ENCODE results near the gene S100A11. TPM values are rescaled to one million over a fixed set of nuclear protein-coding genes. Genes with fewer than 3 reads are reported as not detected.

S100A11 gene
- total and polyA plus RNA-seq, 7 donors = 92.6 to 633 (median 156) TPM

DNA sequence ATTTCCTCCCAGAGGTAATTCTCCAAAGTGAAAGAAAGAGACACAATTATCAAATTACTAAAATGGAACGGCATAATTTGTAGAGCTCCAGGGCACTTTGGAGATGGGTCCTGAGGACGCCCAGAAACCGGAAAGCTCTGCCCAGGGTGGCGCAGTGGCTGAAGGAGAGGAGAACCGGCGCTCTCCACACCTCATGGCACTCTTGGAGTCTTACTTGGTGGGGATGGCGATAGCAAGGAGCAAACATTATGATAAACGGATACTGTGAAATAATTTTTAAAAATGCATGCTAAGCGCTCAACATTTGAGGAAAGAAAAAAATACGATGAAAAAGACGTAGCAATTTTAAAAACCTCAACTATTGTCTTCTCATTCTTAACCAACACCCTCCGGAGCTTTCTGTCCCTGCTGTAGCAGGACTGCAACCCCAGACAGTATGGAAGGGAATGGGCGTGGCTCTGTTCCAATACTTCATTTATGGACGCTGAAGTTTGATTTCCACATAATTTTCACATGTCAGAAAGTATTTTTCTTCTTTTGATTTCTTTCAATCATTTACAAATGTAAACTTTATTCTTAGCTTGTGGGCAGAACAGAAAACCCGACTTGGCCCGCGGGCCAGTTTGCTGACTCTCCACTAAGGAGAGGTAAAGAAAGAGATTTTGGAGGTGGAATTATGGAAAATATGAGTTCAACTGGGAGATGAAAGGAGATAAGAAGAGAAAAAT, 1.1 kb downstream of the S100A11 start:
- DNase-seq = no peak
- intact Hi-C loops (cut with DNase I) = loop anchor here (1.0 kb wide), 1 partner anchor 12 kb away; no protein-coding TSS in a partner anchor
- H3K36me3 ChIP-seq = peaks cover 0 to 30% (median 25%) of the 10 kb centered on the region in 4 donors
- no peaks in the 10 kb centered on the region for H3K27me3 ChIP-seq
- TF ChIP-seq, protein P1, sequence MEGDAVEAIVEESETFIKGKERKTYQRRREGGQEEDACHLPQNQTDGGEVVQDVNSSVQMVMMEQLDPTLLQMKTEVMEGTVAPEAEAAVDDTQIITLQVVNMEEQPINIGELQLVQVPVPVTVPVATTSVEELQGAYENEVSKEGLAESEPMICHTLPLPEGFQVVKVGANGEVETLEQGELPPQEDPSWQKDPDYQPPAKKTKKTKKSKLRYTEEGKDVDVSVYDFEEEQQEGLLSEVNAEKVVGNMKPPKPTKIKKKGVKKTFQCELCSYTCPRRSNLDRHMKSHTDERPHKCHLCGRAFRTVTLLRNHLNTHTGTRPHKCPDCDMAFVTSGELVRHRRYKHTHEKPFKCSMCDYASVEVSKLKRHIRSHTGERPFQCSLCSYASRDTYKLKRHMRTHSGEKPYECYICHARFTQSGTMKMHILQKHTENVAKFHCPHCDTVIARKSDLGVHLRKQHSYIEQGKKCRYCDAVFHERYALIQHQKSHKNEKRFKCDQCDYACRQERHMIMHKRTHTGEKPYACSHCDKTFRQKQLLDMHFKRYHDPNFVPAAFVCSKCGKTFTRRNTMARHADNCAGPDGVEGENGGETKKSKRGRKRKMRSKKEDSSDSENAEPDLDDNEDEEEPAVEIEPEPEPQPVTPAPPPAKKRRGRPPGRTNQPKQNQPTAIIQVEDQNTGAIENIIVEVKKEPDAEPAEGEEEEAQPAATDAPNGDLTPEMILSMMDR (IDR thresholded peaks at IDR 0.05) = no peak
- TF ChIP-seq POLR2AphosphoS5 (IDR thresholded peaks at IDR 0.05) (no peak), EP300 (IDR thresholded peaks at IDR 0.05) (no peak), POLR2A (IDR thresholded peaks at IDR 0.05) (no peak)
- H3K4me1 ChIP-seq = peaks cover 0 to 30% (median 27%) of the 10 kb centered on the region in 4 donors
- WGBS, 2 donors = 9 to 20% methylated on average over 17 of the region's 17 CpGs
- H3K9me3 ChIP-seq = no peaks in the 10 kb centered on the region
- peak overlapping the region; percentile 50 to 69 (median 60) for H3K4me3 ChIP-seq
- peak overlapping the region; percentile 82 to 92 (median 89) for H3K27ac ChIP-seq

DNA sequence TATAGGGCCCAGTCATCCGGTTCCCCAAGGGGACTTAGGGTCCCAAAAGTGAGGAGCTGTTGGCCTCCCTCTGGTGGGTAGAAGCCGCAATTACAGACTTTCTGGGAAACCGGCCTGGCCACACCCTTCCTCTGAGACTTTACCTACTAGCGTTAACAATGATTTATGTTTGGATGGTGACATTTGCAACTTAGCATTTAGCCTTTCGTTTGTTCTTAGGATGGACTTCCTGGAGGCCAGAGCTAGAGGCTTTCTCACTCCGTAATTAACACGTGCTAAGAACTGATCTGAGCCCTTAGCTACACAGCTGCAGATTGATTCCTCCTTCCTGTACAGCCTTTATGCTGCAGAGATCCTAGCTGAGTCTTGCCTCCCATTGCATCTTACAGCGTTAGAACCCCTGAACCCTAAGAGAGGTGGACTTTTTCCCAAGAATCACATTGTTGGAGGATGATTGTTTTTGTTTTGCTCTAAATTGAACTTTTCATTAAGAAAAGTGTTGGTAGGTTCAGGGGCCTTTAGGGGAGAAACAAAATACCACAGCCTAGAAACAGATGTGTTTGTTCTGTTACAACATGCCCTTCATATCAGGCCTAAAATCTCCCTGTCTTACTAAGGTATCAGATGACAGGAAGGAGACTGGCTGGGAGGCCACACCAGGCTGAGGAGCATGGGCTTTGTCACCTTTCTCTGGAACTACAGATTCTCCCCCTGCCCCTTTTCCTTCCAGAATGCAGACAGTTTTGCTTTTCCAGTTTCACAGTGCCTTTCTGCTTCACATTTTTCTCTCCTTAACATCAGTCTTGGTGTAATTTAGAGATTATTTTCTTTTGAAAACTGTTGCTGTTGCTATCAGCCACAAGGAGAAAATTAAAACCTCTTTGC, 1.9 kb downstream of the S100A11 start:
- 3 to 4% methylated on average over 8 of the region's 8 CpGs for WGBS, 2 donors
- Histone ChIP-seq H3K4me1 (peaks cover 0 to 30% (median 27%) of the 10 kb centered on the region in 4 donors), H3K27me3 (no peaks in the 10 kb centered on the region), H3K9me3 (no peaks in the 10 kb centered on the region), H3K4me3 (peak overlapping the region; percentile 50 to 69 (median 60)), H3K27ac (peak overlapping the region; percentile 82 to 92 (median 89)), H3K36me3 (peaks cover 0 to 30% (median 25%) of the 10 kb centered on the region in 4 donors)
- intact Hi-C loops (cut with DNase I) = no loop called here
- no peak for DNase-seq
- TF ChIP-seq POLR2AphosphoS5 (IDR thresholded peaks at IDR 0.05) (peak in 1 of 4 donors; percentile 3), POLR2A (IDR thresholded peaks at IDR 0.05) (no peak), EP300 (IDR thresholded peaks at IDR 0.05) (no peak)
- TF ChIP-seq, protein P1 (IDR thresholded peaks at IDR 0.05) = peak in 3 of 4 experiments; percentile 50 to 67 (median 54)

DNA sequence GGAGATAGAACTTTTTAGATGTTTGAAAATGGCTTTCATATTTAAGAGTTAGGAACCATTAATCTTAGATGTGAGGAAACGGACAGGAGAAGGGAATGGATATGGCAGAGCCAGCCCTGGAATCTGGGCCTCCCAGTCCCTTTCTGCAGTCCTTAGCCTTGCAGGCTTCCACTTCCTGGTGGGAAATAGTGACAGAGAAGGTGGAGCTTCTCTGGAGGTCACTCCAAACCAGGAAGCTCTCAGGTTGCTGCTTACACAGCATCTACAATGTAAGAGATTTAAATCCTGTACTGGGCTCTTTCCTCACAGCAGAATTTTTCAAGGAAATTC, 2.5 kb downstream of the S100A11 start:
- WGBS, 2 donors = 46 to 65% methylated on average over 1 of the region's 1 CpG
- peak overlapping the region in 2 of 4 donors; percentile 6 to 69 for H3K4me3 ChIP-seq

DNA sequence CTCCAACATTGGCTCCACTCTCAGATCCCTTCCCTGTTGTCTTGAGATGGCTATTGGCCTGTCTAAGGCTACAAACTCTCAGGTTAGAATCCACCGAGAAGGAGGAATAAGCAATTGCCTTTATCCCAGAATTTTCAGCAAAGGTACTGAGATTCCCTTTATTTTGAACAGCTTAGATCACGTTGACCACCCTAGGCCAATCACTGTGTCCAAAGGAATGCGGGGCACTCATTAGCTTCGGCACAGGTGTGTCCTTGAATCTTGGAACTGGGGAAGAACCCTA, 6.9 kb downstream of the S100A11 start:
- 92 to 95% methylated on average over 4 of the region's 4 CpGs for WGBS, 2 donors
- H3K27me3 ChIP-seq = no peaks in the 10 kb centered on the region
- H3K9me3 ChIP-seq = no peaks in the 10 kb centered on the region
- peaks cover 0 to 11% (median 10%) of the 10 kb centered on the region in 4 donors for H3K4me1 ChIP-seq
- intact Hi-C loops (cut with DNase I) = no loop called here
- no peak for DNase-seq
- no peak overlapping the region for H3K27ac ChIP-seq
- TF ChIP-seq POLR2A (IDR thresholded peaks at IDR 0.05) = no peak
- TF ChIP-seq EP300 (IDR thresholded peaks at IDR 0.05) = no peak
- no peak for TF ChIP-seq POLR2AphosphoS5 (IDR thresholded peaks at IDR 0.05)
- TF ChIP-seq, protein P1 (IDR thresholded peaks at IDR 0.05) = no peak
- no peak overlapping the region for H3K4me3 ChIP-seq
- H3K36me3 ChIP-seq = peaks cover 0 to 30% (median 25%) of the 10 kb centered on the region in 4 donors

More for the DNA sequence above, 2.5 kb downstream of the S100A11 start:
- Histone ChIP-seq H3K27ac (peak overlapping the region; percentile 82 to 92 (median 89)), H3K4me1 (peaks cover 0 to 30% (median 27%) of the 10 kb centered on the region in 4 donors), H3K36me3 (peaks cover 0 to 30% (median 25%) of the 10 kb centered on the region in 4 donors), H3K27me3 (no peaks in the 10 kb centered on the region), H3K9me3 (no peaks in the 10 kb centered on the region)
- TF ChIP-seq EP300 (IDR thresholded peaks at IDR 0.05) = no peak
- TF ChIP-seq POLR2AphosphoS5 (IDR thresholded peaks at IDR 0.05) = no peak
- no peak for TF ChIP-seq POLR2A (IDR thresholded peaks at IDR 0.05)
- TF ChIP-seq, protein P1 (IDR thresholded peaks at IDR 0.05) = no peak
- no peak for DNase-seq
- intact Hi-C loops (cut with DNase I) = no loop called here

Measured in sigmoid colon (tissue), 7 donors.